Nephron progenitor cell (in vitro differentiated cells): ENCODE measurements around the gene WAC.

Source experiments
- DNase-seq: peaks from one replicate; pipeline ENCODE4 v3.0.0; 2021
- H3K27ac Mint-ChIP-seq: 2 replicates; pipeline ENCODE4 v1.8.0; 2021; ENCODE audit warnings: mild to moderate bottlenecking, moderate library complexity, mixed read lengths
- H3K27me3 Mint-ChIP-seq: 2 replicates; pipeline ENCODE4 v1.8.0; 2021; ENCODE audit warnings: mild to moderate bottlenecking, low read depth, mixed read lengths; ENCODE audit not compliant: poor library complexity
- H3K36me3 Mint-ChIP-seq: 2 replicates; pipeline ENCODE4 v1.8.0; 2021; ENCODE audit warnings: low read depth, mixed read lengths
- H3K4me1 Mint-ChIP-seq: 2 replicates; pipeline ENCODE4 v1.8.0; 2021; ENCODE audit warnings: mixed read lengths
- H3K4me3 Mint-ChIP-seq: 2 replicates; pipeline ENCODE4 v1.8.0; 2021; ENCODE audit warnings: mild to moderate bottlenecking, moderate library complexity, mixed read lengths
- H3K9me3 Mint-ChIP-seq: 2 replicates; pipeline ENCODE4 v1.8.0; 2021; ENCODE audit warnings: mild to moderate bottlenecking, moderate library complexity, mixed read lengths
- CTCF ChIP-seq: fragments of 200-600 bp; sonication (generic); IDR thresholded peaks from 2 replicates; pipeline ENCODE4 v1.5.0; 2021; ENCODE audit warnings: antibody characterized with exemption

Gene WAC

DNA sequence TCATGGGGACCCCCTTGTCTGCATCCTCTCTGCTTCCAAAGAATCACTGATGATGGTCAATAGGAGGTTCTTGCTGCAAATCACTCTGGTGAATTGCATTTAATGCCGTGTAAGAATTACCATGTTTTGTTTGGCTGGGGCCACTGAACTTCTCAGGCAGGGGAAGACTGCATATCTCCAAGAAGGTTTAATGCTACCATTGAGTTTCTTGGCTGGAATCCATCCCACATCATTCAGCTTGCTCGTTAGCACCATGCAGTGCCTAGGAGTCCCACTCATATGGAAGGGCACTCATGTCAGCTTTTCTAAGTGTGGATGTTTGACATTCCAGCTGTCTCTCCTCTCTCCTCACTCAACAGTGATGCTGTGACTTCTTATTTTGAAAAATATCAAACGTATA lies 94.2 kb downstream of the WAC start:
- H3K4me3 Mint-ChIP-seq: no peak overlapping the region
- H3K27me3 Mint-ChIP-seq: peaks cover 7% of the 10 kb centered on the region
- DNase-seq: no peak
- H3K27ac Mint-ChIP-seq: no peak overlapping the region
- no peak for TF ChIP-seq CTCF
- no peaks in the 10 kb centered on the region for H3K9me3 Mint-ChIP-seq
- H3K36me3 Mint-ChIP-seq: peaks cover 11% of the 10 kb centered on the region
- peaks cover 4% of the 10 kb centered on the region for H3K4me1 Mint-ChIP-seq

- peak; percentile 85 for DNase-seq
- peaks cover 5% of the 10 kb centered on the region for H3K4me1 Mint-ChIP-seq
- no peaks in the 10 kb centered on the region for H3K9me3 Mint-ChIP-seq
- peaks cover 7% of the 10 kb centered on the region for H3K27me3 Mint-ChIP-seq
- H3K27ac Mint-ChIP-seq: no peak overlapping the region
- no peak overlapping the region for H3K4me3 Mint-ChIP-seq
- peak; percentile 82 for TF ChIP-seq CTCF
- peaks cover 3% of the 10 kb centered on the region for H3K36me3 Mint-ChIP-seq
Measured at GRCh38 chr10:28628184-28628893, 95.4 kb downstream of the WAC start.

GRCh38 chr10:28631896-28632583 lies 99.1 kb downstream of the WAC start:
- peaks cover 12% of the 10 kb centered on the region for H3K4me1 Mint-ChIP-seq
- no peak for TF ChIP-seq CTCF
- no peaks in the 10 kb centered on the region for H3K9me3 Mint-ChIP-seq
- H3K27me3 Mint-ChIP-seq: peaks cover 3% of the 10 kb centered on the region
- H3K4me3 Mint-ChIP-seq: no peak overlapping the region
- H3K36me3 Mint-ChIP-seq: no peaks in the 10 kb centered on the region
- DNase-seq: no peak
- H3K27ac Mint-ChIP-seq: no peak overlapping the region

DNA sequence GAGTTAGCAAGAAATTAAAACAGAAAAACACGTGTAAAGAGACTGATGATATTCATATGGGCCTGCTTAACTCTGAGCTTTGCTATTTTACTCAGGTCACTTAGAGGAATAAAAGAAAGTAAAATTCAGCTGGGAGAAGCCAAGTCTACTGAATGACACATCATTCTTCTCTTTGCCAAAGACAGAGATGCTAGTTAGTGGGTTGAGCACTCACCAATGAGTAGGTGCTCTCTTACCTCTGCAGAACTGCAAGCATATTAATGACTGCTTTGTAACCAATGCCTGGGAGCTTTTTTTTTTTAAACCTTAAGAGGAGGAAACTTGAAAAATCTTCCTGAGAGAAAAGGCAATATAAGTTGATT lies 99.6 kb downstream of the WAC start:
- no peak overlapping the region for H3K4me3 Mint-ChIP-seq
- no peaks in the 10 kb centered on the region for H3K9me3 Mint-ChIP-seq
- DNase-seq: no peak
- no peak for TF ChIP-seq CTCF
- H3K27ac Mint-ChIP-seq: no peak overlapping the region
- H3K4me1 Mint-ChIP-seq: peaks cover 12% of the 10 kb centered on the region
- no peaks in the 10 kb centered on the region for H3K36me3 Mint-ChIP-seq
- H3K27me3 Mint-ChIP-seq: peaks cover 3% of the 10 kb centered on the region

DNA sequence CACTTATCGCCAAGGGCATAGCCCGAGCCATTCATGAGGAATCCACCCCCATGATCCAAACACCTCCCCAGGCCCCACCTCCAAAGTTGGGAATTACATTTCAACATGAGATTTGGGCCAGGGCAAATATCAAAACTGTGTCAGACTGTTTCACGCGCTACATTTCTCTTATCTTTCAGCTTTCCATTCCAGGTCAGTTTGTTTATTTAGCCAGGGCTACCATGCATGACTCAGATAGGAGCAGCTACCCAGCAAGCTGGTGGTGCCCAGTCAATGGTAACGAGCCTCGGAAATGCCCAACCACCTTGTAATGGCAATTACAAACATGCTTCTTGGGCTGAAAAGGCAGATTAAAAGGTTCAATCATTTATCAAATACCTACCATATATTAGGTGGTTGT lies 100.8 kb downstream of the WAC start:
- H3K9me3 Mint-ChIP-seq: no peaks in the 10 kb centered on the region
- no peak for DNase-seq
- no peak for TF ChIP-seq CTCF
- H3K27ac Mint-ChIP-seq: no peak overlapping the region
- peaks cover 3% of the 10 kb centered on the region for H3K27me3 Mint-ChIP-seq
- H3K4me1 Mint-ChIP-seq: peaks cover 12% of the 10 kb centered on the region
- no peak overlapping the region for H3K4me3 Mint-ChIP-seq
- H3K36me3 Mint-ChIP-seq: no peaks in the 10 kb centered on the region

DNA sequence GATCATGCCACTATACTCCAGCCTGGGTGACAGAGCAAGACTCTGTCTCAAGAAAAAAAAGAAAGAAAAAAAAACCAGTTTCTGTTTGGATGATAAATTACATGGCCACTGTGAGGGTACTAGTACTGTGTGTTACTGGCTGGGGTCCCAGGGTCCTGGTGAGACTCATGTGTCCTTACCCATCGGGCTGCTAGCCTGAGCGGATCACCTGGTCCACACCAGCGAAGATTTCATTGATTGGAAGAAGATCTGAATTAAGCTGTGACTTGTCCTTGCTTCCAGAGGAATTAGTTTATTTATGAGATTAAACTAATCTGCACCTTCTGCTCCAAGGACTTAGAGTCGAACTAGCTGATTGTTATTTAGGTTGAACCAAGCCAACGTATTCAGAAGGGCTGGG lies 104.4 kb downstream of the WAC start:
- Mint-ChIP-seq H3K27ac (no peak overlapping the region), H3K4me1 (peaks cover 8% of the 10 kb centered on the region), H3K9me3 (no peaks in the 10 kb centered on the region), H3K36me3 (no peaks in the 10 kb centered on the region), H3K27me3 (peaks cover 4% of the 10 kb centered on the region), H3K4me3 (no peak overlapping the region)
- TF ChIP-seq CTCF: no peak
- no peak for DNase-seq
